Caco-2 (cell line): Measurements from ENCODE around the gene PAPPA2. TPM values are rescaled to one million over a fixed set of nuclear protein-coding genes. Genes with fewer than 3 reads are reported as not detected.

Source experiments
- BruUV-seq: library from RNA; stranded (reverse); fragments of 400-500 nt; replicated peaks from 2 replicates; lab custom pipeline; 2021; lab: Mats Ljungman, UMichigan
- CTCF ChIA-PET: fragments of 300-600 bp; sonication (Branson Sonifier 250); formaldehyde crosslinking; loops from one replicate; lab custom pipeline; 2022; ENCODE audit warnings: antibody characterized with exemption; lab: Charles Lee
- POLR2A ChIA-PET: fragments of 300-600 bp; sonication (Branson Sonifier 250); formaldehyde crosslinking; loops from one replicate; lab custom pipeline; 2022; ENCODE audit warnings: antibody characterized with exemption; lab: Charles Lee
- DNase-seq, 2 experiments: peaks; one replicate each; pipeline versions ENCODE4 v3.0.0 to v3.0.0-alpha.2; 2020 to 2022
- H3K27me3 ChIP-seq: replicated peaks from 2 replicates; pipeline ENCODE4 v1.6.0; 2011; ENCODE audit warnings: low read length; ENCODE audit not compliant: control insufficient read depth, insufficient read depth
- H3K36me3 ChIP-seq: 2 replicates; pipeline ENCODE4 v1.5.1; 2011; ENCODE audit warnings: low read length; ENCODE audit not compliant: control insufficient read depth, insufficient read depth
- H3K4me1 ChIP-seq: fragments of 250-450 bp; sonication (Bioruptor Pico); 2 replicates; pipeline ENCODE4 v1.5.1; 2020; ENCODE audit warnings: mild to moderate bottlenecking
- H3K4me3 ChIP-seq: 2 replicates; pipeline ENCODE4 v1.5.1; 2011; ENCODE audit warnings: low read depth, mild to moderate bottlenecking, control low read depth, low read length
- H3K9me3 ChIP-seq: fragments of 250-450 bp; sonication (Bioruptor Pico); 2 replicates; pipeline ENCODE4 v1.5.1; 2020; ENCODE audit warnings: mild to moderate bottlenecking, moderate library complexity
- H3K27ac Mint-ChIP-seq: one replicate; pipeline ENCODE4 v1.8.0; 2022; ENCODE audit warnings: mixed read lengths; ENCODE audit not compliant: unreplicated experiment
- H3K27me3 Mint-ChIP-seq: one replicate; pipeline ENCODE4 v1.8.0; 2022; ENCODE audit warnings: mixed read lengths; ENCODE audit not compliant: insufficient read depth, unreplicated experiment
- H3K36me3 Mint-ChIP-seq: one replicate; pipeline ENCODE4 v1.8.0; 2022; ENCODE audit warnings: mild to moderate bottlenecking, mixed read lengths; ENCODE audit not compliant: insufficient read depth, unreplicated experiment
- H3K4me1 Mint-ChIP-seq: one replicate; pipeline ENCODE4 v1.8.0; 2022; ENCODE audit warnings: low read depth, mixed read lengths; ENCODE audit not compliant: unreplicated experiment
- H3K4me3 Mint-ChIP-seq: one replicate; pipeline ENCODE4 v1.8.0; 2022; ENCODE audit warnings: mild to moderate bottlenecking, moderate library complexity, mixed read lengths; ENCODE audit not compliant: unreplicated experiment
- H3K9me3 Mint-ChIP-seq: one replicate; pipeline ENCODE4 v1.8.0; 2022; ENCODE audit warnings: mixed read lengths; ENCODE audit not compliant: unreplicated experiment
- CTCF ChIP-seq, 2 experiments: fragments of 200-600 bp in 1 of 2; IDR thresholded peaks; 1 replicate in 1 of 2; 2 replicates in 1 of 2; pipeline versions ENCODE4 v1.5.1 to v1.8.0; 2011 to 2022; ENCODE audit warnings: antibody characterized with exemption in 1 of 2, control low read depth in 1 of 2, inconsistent platforms in 1 of 2, low read depth in 1 of 2, low read length in 1 of 2, mild to moderate bottlenecking in 1 of 2, moderate library complexity in 1 of 2; ENCODE audit not compliant: insufficient read depth in 1 of 2, severe bottlenecking in 1 of 2, unreplicated experiment in 1 of 2
- intact Hi-C: fragments of 100-400 bp; cut with micrococcal nuclease; formaldehyde crosslinking; loops from one replicate; pipeline ENCODE4 v1.10.0; 2022; ENCODE audit not compliant: unreplicated experiment
- total RNA-seq: library from RNA; stranded (reverse); gene quantifications from 2 replicates; pipeline ENCODE4 v1.2.3, GENCODE V29; 2022

PAPPA2 gene
- total RNA-seq, 1 experiment from 2014 or later, result 0.18 TPM

GRCh38 chr1:176866011-176866714, 403.2 kb downstream of the PAPPA2 start:
- Mint-ChIP-seq H3K27ac (no peak overlapping the region), H3K4me1 (no peaks in the 10 kb centered on the region), H3K4me3 (no peak overlapping the region), H3K9me3 (no peaks in the 10 kb centered on the region), H3K27me3 (peaks cover 14% of the 10 kb centered on the region), H3K36me3 (no peaks in the 10 kb centered on the region)
- ChIA-PET CTCF (no interaction called here), POLR2A (no interaction called here)
- H3K27me3 ChIP-seq, result no peaks in the 10 kb centered on the region; the same call in 1 of the 2 replicates
- DNase-seq, result no peak
- no peak for TF ChIP-seq CTCF (IDR thresholded peaks at IDR 0.05; ENCODE audit: insufficient read depth in 1 of 2, low read depth in 1 of 2, low read length in 1 of 2, severe bottlenecking in 1 of 2, unreplicated experiment in 1 of 2)
- no peaks in the 10 kb centered on the region for H3K9me3 ChIP-seq
- H3K4me1 ChIP-seq, result no peaks in the 10 kb centered on the region
- BruUV-seq, result no TSS peak
- H3K36me3 ChIP-seq, result no peaks in the 10 kb centered on the region
- intact Hi-C loops, result no loop called here
- no peak overlapping the region for H3K4me3 ChIP-seq

- H3K4me1 Mint-ChIP-seq, result no peaks in the 10 kb centered on the region
- H3K36me3 ChIP-seq, result no peaks in the 10 kb centered on the region
- no TSS peak for BruUV-seq
- CTCF ChIA-PET, result no interaction called here
- no peaks in the 10 kb centered on the region for H3K27me3 ChIP-seq
- H3K27me3 Mint-ChIP-seq, result peaks cover 17% of the 10 kb centered on the region
- H3K4me1 ChIP-seq, result no peaks in the 10 kb centered on the region
- DNase-seq, result no peak
- no peak overlapping the region for H3K27ac Mint-ChIP-seq
- no peak for TF ChIP-seq CTCF (IDR thresholded peaks at IDR 0.05; ENCODE audit: insufficient read depth in 1 of 2, low read depth in 1 of 2, low read length in 1 of 2, severe bottlenecking in 1 of 2, unreplicated experiment in 1 of 2)
- no peaks in the 10 kb centered on the region for H3K36me3 Mint-ChIP-seq
- H3K4me3 ChIP-seq, result no peak overlapping the region
- H3K9me3 ChIP-seq, result no peaks in the 10 kb centered on the region
- no peaks in the 10 kb centered on the region for H3K9me3 Mint-ChIP-seq
- POLR2A ChIA-PET, result no interaction called here
- H3K4me3 Mint-ChIP-seq, result no peak overlapping the region
- intact Hi-C loops, result no loop called here
Measured at GRCh38 chr1:176869577-176869976, 406.6 kb downstream of the PAPPA2 start.

- Mint-ChIP-seq H3K4me1 (no peaks in the 10 kb centered on the region), H3K27ac (no peak overlapping the region), H3K4me3 (no peak overlapping the region), H3K27me3 (peaks cover 15% of the 10 kb centered on the region), H3K36me3 (no peaks in the 10 kb centered on the region), H3K9me3 (no peaks in the 10 kb centered on the region)
- CTCF ChIA-PET, result no interaction called here
- no peaks in the 10 kb centered on the region for H3K4me1 ChIP-seq
- no peaks in the 10 kb centered on the region for H3K27me3 ChIP-seq
- no peak for DNase-seq
- H3K4me3 ChIP-seq, result no peak overlapping the region
- no peak for TF ChIP-seq CTCF (IDR thresholded peaks at IDR 0.05; ENCODE audit: insufficient read depth in 1 of 2, low read depth in 1 of 2, low read length in 1 of 2, severe bottlenecking in 1 of 2, unreplicated experiment in 1 of 2)
- H3K9me3 ChIP-seq, result no peaks in the 10 kb centered on the region
- intact Hi-C loops, result no loop called here
- no TSS peak for BruUV-seq
- H3K36me3 ChIP-seq, result no peaks in the 10 kb centered on the region
- POLR2A ChIA-PET, result no interaction called here
Measured at GRCh38 chr1:176876966-176877515, 414.1 kb downstream of the PAPPA2 start.
